ENCODE measurements around the gene CCDC43.
"Not testable (repeated sequence)": the region's sequence is repeated elsewhere in the genome, so short reads cannot be mapped to it uniquely, and the experiment has no call there.

The CCDC43 gene

DNA sequence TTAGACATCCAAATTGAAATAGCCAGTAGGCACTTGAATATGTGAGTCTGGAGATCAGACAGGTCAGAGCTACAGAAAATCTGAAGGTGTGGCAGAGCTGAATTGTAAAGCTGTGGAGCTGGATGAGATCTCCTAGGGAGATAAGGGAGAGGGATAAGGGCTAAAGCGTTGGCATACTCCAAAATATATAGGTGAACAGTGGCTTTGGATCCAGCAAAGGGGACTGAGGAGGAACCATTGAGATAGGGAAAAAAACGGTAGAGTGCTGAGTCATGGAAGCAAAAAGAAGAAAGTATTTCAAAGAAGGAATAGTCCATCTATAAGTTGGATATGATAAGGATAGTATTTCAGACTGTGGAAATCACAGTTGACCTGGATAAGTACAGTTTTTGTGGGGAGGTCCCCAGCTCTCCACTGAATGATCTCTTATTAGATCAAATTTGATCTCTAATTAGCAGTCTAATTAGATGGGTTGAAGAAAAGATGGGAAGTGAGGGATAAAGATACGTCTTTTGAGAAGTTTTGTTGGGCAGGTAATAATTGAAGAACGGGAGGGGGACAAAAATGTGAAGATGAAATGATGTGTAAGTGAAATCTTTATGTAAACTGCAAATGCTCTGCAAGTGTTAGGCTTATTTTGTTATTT lies 18.3 kb upstream of the CCDC43 start:
- no peak overlapping the region for H3K27ac ChIP-seq (ENCODE audit: insufficient read depth, low read depth, low read length, poor library complexity, severe bottlenecking)
- no peaks in the 10 kb centered on the region for H3K36me3 ChIP-seq (ENCODE audit: control insufficient read depth, insufficient read depth, low read length)
- no peaks in the 10 kb centered on the region for H3K9me3 ChIP-seq (ENCODE audit: control insufficient read depth, low read length)
- H3K27me3 ChIP-seq (ENCODE audit: control insufficient read depth, insufficient read depth, low read length, poor library complexity, severe bottlenecking): peaks cover 4% of the 10 kb centered on the region
- H3K4me3 ChIP-seq (ENCODE audit: insufficient read depth, low read depth, low read length): peak overlapping the region; percentile 92
- 61 to 64% methylated on average over 4 of the region's 4 CpGs for WGBS, 2 experiments
- no peaks in the 10 kb centered on the region for H3K4me1 ChIP-seq (ENCODE audit: control insufficient read depth, insufficient read depth, low read length)

- H3K9me3 ChIP-seq (ENCODE audit: control insufficient read depth, low read length); H3K27ac ChIP-seq (ENCODE audit: insufficient read depth, low read depth, low read length, poor library complexity, severe bottlenecking); H3K4me3 ChIP-seq (ENCODE audit: insufficient read depth, low read depth, low read length); H3K4me1 ChIP-seq (ENCODE audit: control insufficient read depth, insufficient read depth, low read length); H3K36me3 ChIP-seq (ENCODE audit: control insufficient read depth, insufficient read depth, low read length); H3K27me3 ChIP-seq (ENCODE audit: control insufficient read depth, insufficient read depth, low read length, poor library complexity, severe bottlenecking): not testable (repeated sequence)
- 94 to 97% methylated on average over 8 of the region's 10 CpGs for WGBS, 2 experiments
These were observed 10.7 kb upstream of the CCDC43 start for GRCh38 chr17:44700288-44700687.

DNA sequence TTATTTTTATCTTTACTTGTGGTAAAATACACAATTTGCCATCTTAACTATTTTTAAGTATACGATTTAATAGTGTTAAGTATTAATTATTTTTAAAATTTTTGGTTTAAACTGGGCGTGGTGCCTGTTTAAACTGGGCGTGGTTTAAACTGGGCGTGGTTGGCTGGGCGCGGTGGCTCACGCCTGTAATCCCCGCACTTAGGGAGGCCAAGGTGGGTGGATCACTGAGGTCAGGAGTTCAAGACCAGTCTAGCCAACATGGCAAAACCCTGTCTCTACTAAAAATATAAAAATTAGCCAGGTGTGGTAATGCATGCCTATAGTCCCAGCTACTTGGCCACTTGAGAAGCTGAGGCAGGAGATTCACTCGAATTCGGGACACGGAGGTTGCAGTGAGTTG lies 4.0 kb upstream of the CCDC43 start:
- H3K4me1 ChIP-seq (ENCODE audit: control insufficient read depth, insufficient read depth, low read length): peaks cover 1% of the 10 kb centered on the region
- no peak overlapping the region for H3K27ac ChIP-seq (ENCODE audit: insufficient read depth, low read depth, low read length, poor library complexity, severe bottlenecking)
- H3K4me3 ChIP-seq (ENCODE audit: insufficient read depth, low read depth, low read length): no peak overlapping the region
- WGBS, 2 experiments: 91 to 92% methylated on average over 10 to 11 of the region's 11 CpGs
- no peaks in the 10 kb centered on the region for H3K36me3 ChIP-seq (ENCODE audit: control insufficient read depth, insufficient read depth, low read length)
- H3K9me3 ChIP-seq (ENCODE audit: control insufficient read depth, low read length): no peaks in the 10 kb centered on the region
- H3K27me3 ChIP-seq (ENCODE audit: control insufficient read depth, insufficient read depth, low read length, poor library complexity, severe bottlenecking): no peaks in the 10 kb centered on the region

DNA sequence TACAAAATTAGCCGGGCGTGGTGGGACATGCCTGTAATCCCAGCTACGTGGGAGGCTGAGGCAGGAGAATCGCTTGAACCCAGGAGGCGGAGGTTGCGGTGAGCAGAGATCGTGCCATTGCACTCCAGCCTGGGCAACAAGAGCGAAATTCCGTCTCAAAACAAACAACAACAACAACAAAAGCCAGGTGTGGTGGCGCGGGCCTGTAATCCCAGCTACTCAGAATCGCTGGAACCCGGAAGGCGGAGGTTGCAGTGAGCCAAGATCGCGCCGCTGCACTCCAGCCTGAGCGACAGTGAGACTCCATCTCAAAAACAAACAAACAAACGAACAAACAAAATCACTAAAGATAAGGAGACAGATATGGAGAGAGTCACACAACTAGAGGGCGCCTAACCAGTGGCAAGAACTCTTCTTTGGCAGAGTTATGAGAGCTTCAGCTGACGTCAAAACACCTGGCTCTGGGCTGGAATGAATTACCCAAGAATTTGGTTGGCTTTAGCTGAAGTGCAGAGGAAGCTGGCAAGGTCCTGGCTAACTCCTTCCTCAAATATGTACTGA lies 1.2 kb upstream of the CCDC43 start:
- H3K9me3 ChIP-seq (ENCODE audit: control insufficient read depth, low read length); H3K36me3 ChIP-seq (ENCODE audit: control insufficient read depth, insufficient read depth, low read length); H3K4me1 ChIP-seq (ENCODE audit: control insufficient read depth, insufficient read depth, low read length); H3K27me3 ChIP-seq (ENCODE audit: control insufficient read depth, insufficient read depth, low read length, poor library complexity, severe bottlenecking); H3K4me3 ChIP-seq (ENCODE audit: insufficient read depth, low read depth, low read length); H3K27ac ChIP-seq (ENCODE audit: insufficient read depth, low read depth, low read length, poor library complexity, severe bottlenecking): not testable (repeated sequence)
- 86 to 87% methylated on average over 21 of the region's 21 CpGs for WGBS, 2 experiments

- Histone ChIP-seq H3K27me3 (ENCODE audit: control insufficient read depth, insufficient read depth, low read length, poor library complexity, severe bottlenecking) (no peaks in the 10 kb centered on the region), H3K36me3 (ENCODE audit: control insufficient read depth, insufficient read depth, low read length) (no peaks in the 10 kb centered on the region), H3K9me3 (ENCODE audit: control insufficient read depth, low read length) (no peaks in the 10 kb centered on the region), H3K27ac (ENCODE audit: insufficient read depth, low read depth, low read length, poor library complexity, severe bottlenecking) (peak overlapping the region; percentile 65), H3K4me1 (ENCODE audit: control insufficient read depth, insufficient read depth, low read length) (peaks cover 4% of the 10 kb centered on the region), H3K4me3 (ENCODE audit: insufficient read depth, low read depth, low read length) (peak overlapping the region; percentile 89)
- WGBS, 2 experiments: 5 to 7% methylated on average over 13 of the region's 13 CpGs
These were observed 700 bp downstream of the CCDC43 start for GRCh38 chr17:44688675-44689476.

GRCh38 chr17:44688200-44688599 lies 1.4 kb downstream of the CCDC43 start:
- no peak overlapping the region for H3K4me3 ChIP-seq (ENCODE audit: insufficient read depth, low read depth, low read length)
- no peaks in the 10 kb centered on the region for H3K9me3 ChIP-seq (ENCODE audit: control insufficient read depth, low read length)
- no peaks in the 10 kb centered on the region for H3K36me3 ChIP-seq (ENCODE audit: control insufficient read depth, insufficient read depth, low read length)
- H3K27ac ChIP-seq (ENCODE audit: insufficient read depth, low read depth, low read length, poor library complexity, severe bottlenecking): no peak overlapping the region
- H3K27me3 ChIP-seq (ENCODE audit: control insufficient read depth, insufficient read depth, low read length, poor library complexity, severe bottlenecking): no peaks in the 10 kb centered on the region
- H3K4me1 ChIP-seq (ENCODE audit: control insufficient read depth, insufficient read depth, low read length): peaks cover 4% of the 10 kb centered on the region
- WGBS, 2 experiments: 83 to 93% methylated on average over 2 of the region's 2 CpGs

DNA sequence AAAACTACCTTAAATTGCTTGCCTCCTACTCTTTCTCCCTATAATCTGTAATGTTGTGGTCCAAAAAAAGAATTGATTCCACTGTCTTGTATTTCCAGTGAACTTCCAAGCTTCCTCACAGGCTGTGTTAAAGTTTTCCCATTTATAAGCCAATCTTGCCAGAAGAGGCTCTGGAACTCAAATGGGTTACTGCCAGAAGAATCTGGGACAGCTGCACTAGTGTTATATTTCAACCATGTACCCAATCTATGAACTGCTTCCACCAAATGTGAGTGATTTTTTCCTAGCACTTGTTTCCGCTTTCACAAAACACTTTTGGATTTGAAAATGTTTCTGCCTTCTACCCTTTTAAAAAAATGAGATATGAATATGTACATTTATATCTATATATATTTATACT lies 1.8 kb downstream of the CCDC43 start:
- Histone ChIP-seq H3K9me3 (ENCODE audit: control insufficient read depth, low read length) (no peaks in the 10 kb centered on the region), H3K27me3 (ENCODE audit: control insufficient read depth, insufficient read depth, low read length, poor library complexity, severe bottlenecking) (no peaks in the 10 kb centered on the region), H3K27ac (ENCODE audit: insufficient read depth, low read depth, low read length, poor library complexity, severe bottlenecking) (no peak overlapping the region), H3K36me3 (ENCODE audit: control insufficient read depth, insufficient read depth, low read length) (no peaks in the 10 kb centered on the region), H3K4me3 (ENCODE audit: insufficient read depth, low read depth, low read length) (no peak overlapping the region), H3K4me1 (ENCODE audit: control insufficient read depth, insufficient read depth, low read length) (peaks cover 4% of the 10 kb centered on the region)
- 100% methylated on average over 1 of the region's 1 CpG; no CpG with 5 or more reads in 1 of the 2 experiments for WGBS, 2 experiments

- not testable (repeated sequence) for H3K4me3 ChIP-seq (ENCODE audit: insufficient read depth, low read depth, low read length); H3K27me3 ChIP-seq (ENCODE audit: control insufficient read depth, insufficient read depth, low read length, poor library complexity, severe bottlenecking); H3K9me3 ChIP-seq (ENCODE audit: control insufficient read depth, low read length); H3K4me1 ChIP-seq (ENCODE audit: control insufficient read depth, insufficient read depth, low read length); H3K27ac ChIP-seq (ENCODE audit: insufficient read depth, low read depth, low read length, poor library complexity, severe bottlenecking)
- 91 to 94% methylated on average over 4 of the region's 4 CpGs for WGBS, 2 experiments
- peaks cover 11% of the 10 kb centered on the region for H3K36me3 ChIP-seq (ENCODE audit: control insufficient read depth, insufficient read depth, low read length)
These were observed 6.3 kb downstream of the CCDC43 start for GRCh38 chr17:44683303-44683702.

DNA sequence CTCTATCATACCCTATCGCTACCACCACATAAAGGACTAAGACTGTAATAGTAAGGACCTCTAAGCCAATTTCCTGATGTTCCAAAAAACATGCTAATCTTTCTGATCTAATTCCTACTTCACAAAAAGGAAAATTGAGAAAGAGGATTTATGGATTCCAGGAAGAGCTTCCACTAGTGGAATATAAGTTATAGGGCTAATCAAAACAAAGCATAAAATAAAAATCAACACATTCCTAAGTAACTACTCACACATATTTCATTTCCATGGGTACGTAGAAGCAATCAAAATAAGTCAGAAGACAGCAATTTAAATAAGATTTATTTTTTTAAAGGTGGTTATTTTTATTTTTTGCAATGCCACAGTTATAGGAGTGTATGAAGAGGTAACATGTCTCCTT lies 12.4 kb downstream of the CCDC43 start:
- Histone ChIP-seq H3K4me1 (ENCODE audit: control insufficient read depth, insufficient read depth, low read length) (no peaks in the 10 kb centered on the region), H3K27me3 (ENCODE audit: control insufficient read depth, insufficient read depth, low read length, poor library complexity, severe bottlenecking) (no peaks in the 10 kb centered on the region), H3K4me3 (ENCODE audit: insufficient read depth, low read depth, low read length) (no peak overlapping the region), H3K27ac (ENCODE audit: insufficient read depth, low read depth, low read length, poor library complexity, severe bottlenecking) (no peak overlapping the region), H3K36me3 (ENCODE audit: control insufficient read depth, insufficient read depth, low read length) (peaks cover 11% of the 10 kb centered on the region), H3K9me3 (ENCODE audit: control insufficient read depth, low read length) (no peaks in the 10 kb centered on the region)
- 80 to 100% methylated on average over 1 to 2 of the region's 2 CpGs for WGBS, 2 experiments

GRCh38 chr17:44673893-44674292 lies 15.7 kb downstream of the CCDC43 start:
- Histone ChIP-seq H3K4me1 (ENCODE audit: control insufficient read depth, insufficient read depth, low read length) (no peaks in the 10 kb centered on the region), H3K4me3 (ENCODE audit: insufficient read depth, low read depth, low read length) (no peak overlapping the region), H3K27ac (ENCODE audit: insufficient read depth, low read depth, low read length, poor library complexity, severe bottlenecking) (no peak overlapping the region), H3K9me3 (ENCODE audit: control insufficient read depth, low read length) (no peaks in the 10 kb centered on the region), H3K36me3 (ENCODE audit: control insufficient read depth, insufficient read depth, low read length) (no peaks in the 10 kb centered on the region), H3K27me3 (ENCODE audit: control insufficient read depth, insufficient read depth, low read length, poor library complexity, severe bottlenecking) (no peaks in the 10 kb centered on the region)
- WGBS, 2 experiments: 95 to 98% methylated on average over 2 of the region's 2 CpGs
